ENCODE results near the gene SPG7.

Gene SPG7

GRCh38 chr16:89540557-89540956 lies 32.4 kb downstream of the SPG7 start:
- Histone ChIP-seq H3K9me3 (ENCODE audit: insufficient read depth, low read depth, low read length) (no peaks in the 10 kb centered on the region), H2AFZ (ENCODE audit: low read length) (no peak overlapping the region), H3K4me2 (ENCODE audit: low read depth, low read length, poor library complexity, severe bottlenecking) (no peak overlapping the region), H3K36me3 (ENCODE audit: insufficient read depth, low read length) (no peaks in the 10 kb centered on the region), H3K27me3 (ENCODE audit: insufficient read depth, low read length, poor library complexity, severe bottlenecking) (no peaks in the 10 kb centered on the region), H3K4me3 (ENCODE audit: low read length, poor library complexity, severe bottlenecking) (no peak overlapping the region), H3K9me2 (replicated peaks; ENCODE audit: low read depth, low read length) (no peaks in the 10 kb centered on the region), H3K4me1 (ENCODE audit: insufficient read depth, low read length, poor library complexity, severe bottlenecking) (no peaks in the 10 kb centered on the region), H3F3A (ENCODE audit: low read depth) (no peaks in the 10 kb centered on the region), H3K79me2 (ENCODE audit: insufficient read depth, low read length) (no peaks in the 10 kb centered on the region), H3K9ac (ENCODE audit: low read depth, low read length, poor library complexity, severe bottlenecking) (no peak overlapping the region), H4K20me1 (ENCODE audit: insufficient read depth, low read length, poor library complexity, severe bottlenecking) (no peaks in the 10 kb centered on the region)
- TF ChIP-seq CTCF (conservative IDR thresholded peaks at IDR 0.05; ENCODE audit: low read length) (no peak), EZH2phosphoT487 (IDR thresholded peaks at IDR 0.05; ENCODE audit: borderline replicate concordance) (no peak)

GRCh38 chr16:89541792-89542191 lies 33.6 kb downstream of the SPG7 start:
- Histone ChIP-seq H3K4me2 (ENCODE audit: low read depth, low read length, poor library complexity, severe bottlenecking) (no peak overlapping the region), H4K20me1 (ENCODE audit: insufficient read depth, low read length, poor library complexity, severe bottlenecking) (no peaks in the 10 kb centered on the region), H3K9me2 (replicated peaks; ENCODE audit: low read depth, low read length) (no peaks in the 10 kb centered on the region), H3K79me2 (ENCODE audit: insufficient read depth, low read length) (no peaks in the 10 kb centered on the region), H3K4me3 (ENCODE audit: low read length, poor library complexity, severe bottlenecking) (no peak overlapping the region), H3K27me3 (ENCODE audit: insufficient read depth, low read length, poor library complexity, severe bottlenecking) (no peaks in the 10 kb centered on the region), H3K9ac (ENCODE audit: low read depth, low read length, poor library complexity, severe bottlenecking) (no peak overlapping the region), H2AFZ (ENCODE audit: low read length) (no peak overlapping the region), H3K4me1 (ENCODE audit: insufficient read depth, low read length, poor library complexity, severe bottlenecking) (no peaks in the 10 kb centered on the region), H3K9me3 (ENCODE audit: insufficient read depth, low read depth, low read length) (no peaks in the 10 kb centered on the region), H3K36me3 (ENCODE audit: insufficient read depth, low read length) (no peaks in the 10 kb centered on the region), H3F3A (ENCODE audit: low read depth) (no peaks in the 10 kb centered on the region)
- TF ChIP-seq EZH2phosphoT487 (IDR thresholded peaks at IDR 0.05; ENCODE audit: borderline replicate concordance) (no peak), CTCF (conservative IDR thresholded peaks at IDR 0.05; ENCODE audit: low read length) (no peak)

GRCh38 chr16:89544113-89544512 lies 35.9 kb downstream of the SPG7 start:
- Histone ChIP-seq H3K9me2 (replicated peaks; ENCODE audit: low read depth, low read length) (no peaks in the 10 kb centered on the region), H3K4me1 (ENCODE audit: insufficient read depth, low read length, poor library complexity, severe bottlenecking) (no peaks in the 10 kb centered on the region), H3K4me3 (ENCODE audit: low read length, poor library complexity, severe bottlenecking) (no peak overlapping the region), H4K20me1 (ENCODE audit: insufficient read depth, low read length, poor library complexity, severe bottlenecking) (no peaks in the 10 kb centered on the region), H3K79me2 (ENCODE audit: insufficient read depth, low read length) (no peaks in the 10 kb centered on the region), H3K4me2 (ENCODE audit: low read depth, low read length, poor library complexity, severe bottlenecking) (no peak overlapping the region), H3K9ac (ENCODE audit: low read depth, low read length, poor library complexity, severe bottlenecking) (no peak overlapping the region), H3F3A (ENCODE audit: low read depth) (no peaks in the 10 kb centered on the region), H3K36me3 (ENCODE audit: insufficient read depth, low read length) (no peaks in the 10 kb centered on the region), H3K27me3 (ENCODE audit: insufficient read depth, low read length, poor library complexity, severe bottlenecking) (no peaks in the 10 kb centered on the region), H3K9me3 (ENCODE audit: insufficient read depth, low read depth, low read length) (no peaks in the 10 kb centered on the region), H2AFZ (ENCODE audit: low read length) (no peak overlapping the region)
- TF ChIP-seq EZH2phosphoT487 (IDR thresholded peaks at IDR 0.05; ENCODE audit: borderline replicate concordance) (no peak), CTCF (conservative IDR thresholded peaks at IDR 0.05; ENCODE audit: low read length) (no peak)
